BJ (cell line): ENCODE data around the gene IFNA7. TPM values are rescaled to one million over a fixed set of nuclear protein-coding genes. Genes with fewer than 3 reads are reported as not detected.
"Not testable (repeated sequence)": the region's sequence is repeated elsewhere in the genome, so short reads cannot be mapped to it uniquely, and the experiment has no call there.

Experiments
- CTCF ChIA-PET: fragments of 350-600 bp; formaldehyde crosslinking; extraction: SDS; loops from one replicate; lab custom pipeline; 2021; ENCODE audit warnings: antibody characterized with exemption, inconsistent platforms; lab: Yijun Ruan, JAX
- POLR2A ChIA-PET: fragments of 300-600 bp; sonication (Branson Sonifier 250); formaldehyde crosslinking; extraction: SDS; loops from one replicate; lab custom pipeline; 2021; ENCODE audit warnings: antibody characterized with exemption; lab: Charles Lee
- DNase-seq: peaks from one replicate; pipeline ENCODE4 v3.0.0-alpha.2; 2011; ENCODE audit warnings: low read depth
- H3K27me3 ChIP-seq: 2 replicates; pipeline ENCODE4 v1.6.0; 2011; ENCODE audit warnings: low read length; ENCODE audit not compliant: control insufficient read depth, insufficient read depth
- H3K36me3 ChIP-seq: 2 replicates; pipeline ENCODE4 v1.5.1; 2011; ENCODE audit warnings: low read length; ENCODE audit not compliant: control insufficient read depth, insufficient read depth
- H3K4me3 ChIP-seq: 2 replicates; pipeline ENCODE4 v1.5.1; 2011; ENCODE audit warnings: low read depth, mild to moderate bottlenecking, control low read depth, low read length
- CTCF ChIP-seq: IDR thresholded peaks from 2 replicates; pipeline ENCODE4 v1.5.1; 2011; ENCODE audit warnings: low read depth, mild to moderate bottlenecking, control low read depth, inconsistent platforms, low read length, moderate library complexity; ENCODE audit not compliant: insufficient read depth
- polyA plus RNA-seq: library from polyadenylated mRNA; depleted of rRNA; stranded (reverse); fragments of >200 nt; gene quantifications from 2 replicates; pipeline ENCODE4 v1.2.3, GENCODE V29; 2011

The IFNA7 gene
- polyA plus RNA-seq, 1 experiment: not detected

DNA sequence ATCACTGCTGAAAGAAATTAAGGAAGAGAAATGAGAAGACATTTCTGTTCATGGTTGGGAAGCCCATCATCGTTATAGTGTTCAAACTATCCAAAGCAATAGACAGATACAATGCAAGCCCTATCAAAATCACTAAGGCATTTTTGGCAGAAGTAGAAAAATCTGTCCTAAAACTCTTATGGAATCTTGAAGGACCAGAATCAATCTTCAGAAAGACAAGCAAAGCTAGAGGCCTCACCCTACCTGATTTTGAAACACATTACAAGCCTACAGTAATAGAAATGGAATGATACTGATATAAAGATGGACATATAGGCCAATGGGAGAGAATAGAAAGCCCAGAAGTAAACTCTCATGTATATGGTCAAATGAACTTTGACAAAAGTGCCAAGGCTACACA lies 30.7 kb downstream of the IFNA7 start:
- no peaks in the 10 kb centered on the region for H3K36me3 ChIP-seq
- no peak for DNase-seq
- H3K4me3 ChIP-seq: no peak overlapping the region
- H3K27me3 ChIP-seq: no peaks in the 10 kb centered on the region
- ChIA-PET POLR2A (no interaction called here), CTCF (no interaction called here)
- TF ChIP-seq CTCF: no peak

GRCh38 chr9:21166560-21166959 lies 35.4 kb downstream of the IFNA7 start, which contains the start of gene IFNA21:
Gene IFNA21, minus strand, starts transcription at chr9:21166660. Its CDS starts 48 bp downstream, at chr9:21166612.
- H3K27me3 ChIP-seq, H3K4me3 ChIP-seq, H3K36me3 ChIP-seq, POLR2A ChIA-PET, CTCF ChIA-PET, DNase-seq: not testable (repeated sequence)

DNA sequence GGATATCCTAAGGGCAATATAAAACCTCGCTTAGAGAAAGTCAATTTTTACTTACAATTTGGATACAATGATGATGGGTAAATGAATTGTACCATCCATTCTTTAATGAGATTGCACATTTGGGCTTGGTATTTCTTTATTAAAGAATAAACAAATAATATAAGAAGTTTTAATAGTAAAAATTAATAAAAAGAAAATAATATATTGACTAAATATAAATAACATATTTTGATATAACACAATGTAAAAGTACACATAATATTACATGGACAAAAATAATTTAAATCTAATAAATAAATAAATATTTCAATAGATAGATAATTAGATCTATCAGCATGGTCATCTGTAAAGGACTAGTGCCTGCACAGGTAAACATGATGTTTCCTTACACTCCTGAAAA lies 36.5 kb downstream of the IFNA7 start:
- CTCF ChIA-PET: no interaction called here
- Histone ChIP-seq H3K4me3 (no peak overlapping the region), H3K36me3 (no peaks in the 10 kb centered on the region), H3K27me3 (no peaks in the 10 kb centered on the region)
- POLR2A ChIA-PET: no interaction called here
- no peak for DNase-seq
- TF ChIP-seq CTCF: no peak

GRCh38 chr9:21160178-21160577 lies 41.8 kb downstream of the IFNA7 start:
- no peak for TF ChIP-seq CTCF
- POLR2A ChIA-PET: no interaction called here

GRCh38 chr9:21155501-21155900 lies 46.5 kb downstream of the IFNA7 start:
- no peak for TF ChIP-seq CTCF
- Histone ChIP-seq H3K4me3 (no peak overlapping the region), H3K36me3 (no peaks in the 10 kb centered on the region), H3K27me3 (no peaks in the 10 kb centered on the region)
- CTCF ChIA-PET: no interaction called here
- POLR2A ChIA-PET: no interaction called here
- DNase-seq: no peak

More at GRCh38 chr9:21160178-21160577, 41.8 kb downstream of the IFNA7 start:
- no peaks in the 10 kb centered on the region for H3K27me3 ChIP-seq
- no peak overlapping the region for H3K4me3 ChIP-seq
- CTCF ChIA-PET: interaction anchor here (0.6 kb wide), 1 partner anchor 93 kb away, joined by 3 read pairs; no protein-coding TSS in a partner anchor
- H3K36me3 ChIP-seq: no peaks in the 10 kb centered on the region
- DNase-seq: no peak

GRCh38 chr9:21154018-21154608 lies 47.9 kb downstream of the IFNA7 start:
- ChIA-PET POLR2A (interaction anchor here (0.6 kb wide), 1 partner anchor 37 kb away, joined by 3 read pairs; no protein-coding TSS in a partner anchor), CTCF (no interaction called here)
- TF ChIP-seq CTCF: no peak
- Histone ChIP-seq H3K36me3 (no peaks in the 10 kb centered on the region), H3K27me3 (no peaks in the 10 kb centered on the region), H3K4me3 (no peak overlapping the region)
- DNase-seq: no peak
